ENCODE results near the gene ANKRD50. TPM values are rescaled to one million over a fixed set of nuclear protein-coding genes. Genes with fewer than 3 reads are reported as not detected.

Gene ANKRD50
- total RNA-seq, 1 donor from 2014 or later, result 0.39 TPM

GRCh38 chr4:124637321-124637720, 75.2 kb downstream of the ANKRD50 start:
- intact Hi-C loops (cut with micrococcal nuclease), result no loop called here

GRCh38 chr4:124636788-124637187, 75.7 kb downstream of the ANKRD50 start:
- intact Hi-C loops (cut with micrococcal nuclease), result no loop called here

DNA sequence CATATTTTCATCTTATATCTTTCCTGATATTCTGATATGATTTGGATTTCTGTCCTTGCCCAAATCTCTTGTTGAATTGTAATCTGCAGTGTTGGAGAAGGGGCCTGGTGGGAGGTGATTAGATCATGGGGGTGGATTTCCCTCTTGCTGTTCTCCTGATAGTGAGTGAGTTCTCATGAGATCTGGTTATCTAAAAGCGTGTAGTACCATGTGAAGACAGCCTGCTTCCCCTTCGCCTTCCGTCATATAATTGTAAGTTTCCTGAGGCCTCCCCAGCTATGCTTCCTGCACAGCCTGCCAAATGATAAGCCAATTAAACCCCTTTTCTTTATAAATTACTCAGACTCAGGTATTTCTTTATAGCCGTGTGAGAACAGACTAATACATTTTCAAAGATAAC, 77.2 kb downstream of the ANKRD50 start:
- intact Hi-C loops (cut with micrococcal nuclease), result no loop called here

GRCh38 chr4:124633285-124633941, 79.1 kb downstream of the ANKRD50 start:
- intact Hi-C loops (cut with micrococcal nuclease), result no loop called here

- intact Hi-C loops (cut with micrococcal nuclease), result no loop called here
Observed at GRCh38 chr4:124632439-124632838, 80.1 kb downstream of the ANKRD50 start.

DNA sequence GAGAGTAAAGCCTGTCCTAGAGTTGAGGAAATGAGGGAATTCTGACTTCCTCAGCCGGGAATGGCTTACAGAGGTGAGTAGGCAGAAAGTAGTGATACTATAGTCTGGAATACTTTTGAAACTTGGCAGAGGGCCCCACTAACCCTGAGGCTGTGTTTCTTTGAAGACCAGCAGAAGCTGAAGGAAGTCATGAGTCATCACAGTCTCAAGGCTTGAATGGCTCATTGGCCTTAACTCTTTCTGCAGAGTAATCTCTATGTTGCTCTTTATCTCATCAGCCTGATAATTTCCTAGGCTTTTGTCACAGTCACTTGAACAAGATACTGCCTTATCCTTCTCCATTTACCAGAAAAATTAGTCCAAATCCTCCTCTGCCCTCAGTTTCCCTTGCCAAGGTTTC, 80.8 kb downstream of the ANKRD50 start:
- intact Hi-C loops (cut with micrococcal nuclease), result no loop called here

- intact Hi-C loops (cut with micrococcal nuclease), result no loop called here
Observed at GRCh38 chr4:124629681-124630080, 82.9 kb downstream of the ANKRD50 start.

All from T-helper 2 cell treated with Interferon-gamma antibody and Interleukin-4, amounts not matched to agents 100 ng/mL and 5 ng/mL, for 36 hours (primary cell).